ENCODE measurements around the gene CST6. TPM values are rescaled to one million over a fixed set of nuclear protein-coding genes. Genes with fewer than 3 reads are reported as not detected.
A peak's percentile ranks its signal among the peaks of the same experiment; 100 is the strongest.
"Not testable (repeated sequence)": the region's sequence is repeated elsewhere in the genome, so short reads cannot be mapped to it uniquely, and the experiment has no call there.

Gene CST6
- total RNA-seq, 1 experiment from 2014 or later, result not detected

GRCh38 chr11:66002648-66003225, 9.1 kb upstream of the CST6 start:
- Histone ChIP-seq H3K9me3 (replicated peaks) (no peaks in the 10 kb centered on the region), H3K4me1 (replicated peaks) (peaks cover 33% of the 10 kb centered on the region), H3K27me3 (replicated peaks) (no peaks in the 10 kb centered on the region), H3K4me3 (peak overlapping the region; percentile 60), H3K27ac (peak overlapping the region; percentile 76), H3K36me3 (peaks cover 80% of the 10 kb centered on the region)
- peak in 1 of 2 experiments; percentile 62 for DNase-seq (ENCODE audit: low read depth in 1 of 2, low spot score in 2 of 2)

GRCh38 chr11:66003291-66003690, 8.5 kb upstream of the CST6 start:
- H3K4me3 ChIP-seq, result peak overlapping the region; percentile 60
- no peak for DNase-seq (ENCODE audit: low read depth in 1 of 2, low spot score in 2 of 2)
- peaks cover 74% of the 10 kb centered on the region for H3K36me3 ChIP-seq
- H3K27me3 ChIP-seq (replicated peaks), result no peaks in the 10 kb centered on the region
- H3K27ac ChIP-seq, result 0 out of 2 replicates have a peak overlapping the region, but pooled peaks have one; percentile 76
- no peaks in the 10 kb centered on the region for H3K9me3 ChIP-seq (replicated peaks)
- peaks cover 33% of the 10 kb centered on the region for H3K4me1 ChIP-seq (replicated peaks)

DNA sequence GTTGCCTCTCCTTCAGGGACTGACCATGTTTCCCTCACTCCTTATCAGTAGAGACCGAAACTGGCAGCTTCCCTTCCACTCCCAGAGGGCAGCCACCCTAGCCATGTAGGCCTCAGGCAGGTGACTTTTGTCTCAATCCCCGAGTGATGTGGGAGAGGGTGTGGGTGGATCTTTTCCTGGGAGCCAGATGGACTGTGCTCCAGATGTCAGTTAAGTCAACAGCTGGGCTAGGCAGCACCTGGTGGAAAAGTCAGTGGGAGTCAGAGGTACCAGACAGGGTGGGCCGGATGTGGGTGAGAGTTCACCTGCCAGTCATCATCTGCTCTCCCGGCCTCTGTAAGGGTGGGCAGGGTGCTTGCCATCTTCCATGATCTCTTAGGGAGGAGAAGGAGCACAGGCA, 7.6 kb upstream of the CST6 start:
- DNase-seq (ENCODE audit: low read depth in 1 of 2, low spot score in 2 of 2), result no peak
- H3K36me3 ChIP-seq, result peaks cover 65% of the 10 kb centered on the region
- H3K9me3 ChIP-seq (replicated peaks), result no peaks in the 10 kb centered on the region
- no peak overlapping the region for H3K4me3 ChIP-seq
- no peaks in the 10 kb centered on the region for H3K27me3 ChIP-seq (replicated peaks)
- H3K4me1 ChIP-seq (replicated peaks), result peaks cover 33% of the 10 kb centered on the region
- no peak overlapping the region for H3K27ac ChIP-seq

DNA sequence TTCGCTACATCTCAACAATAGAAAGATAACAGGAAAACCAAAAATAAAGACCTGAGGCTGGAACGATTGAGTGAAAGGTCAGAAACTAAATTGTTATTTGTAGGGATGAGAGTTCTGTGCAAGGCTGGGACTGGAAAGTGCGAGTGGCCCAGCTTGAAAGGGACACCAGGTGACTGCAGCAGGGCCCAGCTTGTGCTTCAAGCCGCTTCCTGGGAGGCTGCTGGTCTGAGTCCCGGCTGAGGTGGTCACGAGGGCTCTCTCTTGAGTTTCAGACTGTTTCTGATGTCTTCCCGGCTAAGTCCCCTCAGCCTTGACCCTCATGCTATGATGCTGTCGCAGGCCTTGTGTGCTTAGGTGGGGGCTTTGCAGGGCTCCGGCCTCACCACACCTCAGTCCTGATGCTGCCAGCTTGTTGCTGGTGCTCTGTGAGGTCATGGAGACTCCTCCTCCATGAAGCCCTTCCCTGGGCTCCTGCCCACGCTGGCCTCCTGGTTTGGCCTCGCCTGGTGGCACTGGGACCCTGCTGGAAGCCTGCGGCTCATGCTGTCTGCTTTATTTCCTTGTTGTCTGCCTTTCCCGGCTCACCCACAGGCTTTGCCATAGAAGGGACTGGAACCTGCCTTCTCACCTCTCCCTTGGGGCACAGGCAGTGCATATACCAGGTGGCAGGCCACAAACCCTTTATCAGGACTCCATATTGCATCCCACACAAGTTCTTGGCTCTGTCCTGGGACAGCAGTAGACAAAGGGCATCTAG, 5.5 kb upstream of the CST6 start:
- Histone ChIP-seq H3K27me3 (replicated peaks) (no peaks in the 10 kb centered on the region), H3K4me3 (no peak overlapping the region), H3K36me3 (peaks cover 50% of the 10 kb centered on the region), H3K9me3 (replicated peaks) (no peaks in the 10 kb centered on the region), H3K4me1 (replicated peaks) (peaks cover 24% of the 10 kb centered on the region), H3K27ac (no peak overlapping the region; the same call in 1 of the 2 replicates)
- DNase-seq (ENCODE audit: low read depth in 1 of 2, low spot score in 2 of 2), result no peak

DNA sequence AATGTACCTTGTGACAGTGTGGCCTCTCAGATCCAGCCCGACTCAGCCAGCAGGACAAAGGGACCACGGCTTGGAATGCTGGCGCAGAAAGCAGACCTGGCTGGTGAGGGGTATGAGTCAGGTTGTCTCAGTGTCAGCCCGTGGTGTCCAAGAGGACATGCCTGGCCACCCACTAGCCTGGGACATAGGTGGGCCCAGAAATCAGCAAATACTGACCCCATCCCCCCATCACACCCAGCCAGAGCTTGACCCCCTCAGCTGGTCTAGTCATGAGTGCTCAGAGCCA, 5.0 kb upstream of the CST6 start:
- no peak for DNase-seq (ENCODE audit: low read depth in 1 of 2, low spot score in 2 of 2)
- Histone ChIP-seq H3K9me3 (replicated peaks) (no peaks in the 10 kb centered on the region), H3K4me1 (replicated peaks) (peaks cover 24% of the 10 kb centered on the region), H3K4me3 (no peak overlapping the region), H3K27ac (no peak overlapping the region), H3K36me3 (peaks cover 46% of the 10 kb centered on the region), H3K27me3 (replicated peaks) (no peaks in the 10 kb centered on the region)

DNA sequence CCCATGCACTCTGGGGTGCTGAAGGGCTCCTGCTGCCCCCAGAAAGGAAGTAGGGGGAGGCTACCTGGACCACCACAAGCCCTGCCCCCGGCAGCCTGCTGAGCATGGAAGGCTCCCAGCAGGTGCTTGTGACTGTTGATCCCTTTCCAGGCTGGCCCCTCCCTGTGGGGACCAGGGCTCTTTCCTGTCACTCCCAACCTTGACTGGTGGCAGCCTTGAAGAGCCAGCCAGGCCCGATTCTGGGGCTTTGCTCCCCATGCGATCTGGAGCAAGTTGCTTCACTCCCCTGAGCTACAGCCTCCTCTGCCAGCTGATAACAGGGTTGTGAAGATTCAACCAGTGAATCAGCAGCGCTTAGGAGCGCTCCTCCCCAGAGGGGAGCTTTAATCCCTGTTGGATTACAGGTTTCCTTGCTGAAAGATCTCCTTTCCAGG, 4.6 kb upstream of the CST6 start:
- Histone ChIP-seq H3K4me1 (replicated peaks) (peaks cover 24% of the 10 kb centered on the region), H3K27me3 (replicated peaks) (no peaks in the 10 kb centered on the region), H3K9me3 (replicated peaks) (no peaks in the 10 kb centered on the region), H3K4me3 (no peak overlapping the region), H3K36me3 (peaks cover 46% of the 10 kb centered on the region), H3K27ac (no peak overlapping the region)
- DNase-seq (ENCODE audit: low read depth in 1 of 2, low spot score in 2 of 2), result no peak

- H3K9me3 ChIP-seq (replicated peaks), result no peaks in the 10 kb centered on the region
- peaks cover 20% of the 10 kb centered on the region for H3K4me1 ChIP-seq (replicated peaks)
- H3K36me3 ChIP-seq, result peaks cover 41% of the 10 kb centered on the region
- H3K27me3 ChIP-seq (replicated peaks), result no peaks in the 10 kb centered on the region
- no peak overlapping the region for H3K4me3 ChIP-seq
- no peak overlapping the region for H3K27ac ChIP-seq
- no peak for DNase-seq (ENCODE audit: low read depth in 1 of 2, low spot score in 2 of 2)
These were observed 3.7 kb upstream of the CST6 start for GRCh38 chr11:66008095-66008467.

GRCh38 chr11:66008468-66009101, 3.2 kb upstream of the CST6 start:
- Histone ChIP-seq H3K4me1 (replicated peaks) (peaks cover 15% of the 10 kb centered on the region), H3K4me3 (no peak overlapping the region), H3K27ac (no peak overlapping the region), H3K36me3 (peaks cover 36% of the 10 kb centered on the region), H3K27me3 (replicated peaks) (no peaks in the 10 kb centered on the region), H3K9me3 (replicated peaks) (no peaks in the 10 kb centered on the region)
- no peak for DNase-seq (ENCODE audit: low read depth in 1 of 2, low spot score in 2 of 2)

DNA sequence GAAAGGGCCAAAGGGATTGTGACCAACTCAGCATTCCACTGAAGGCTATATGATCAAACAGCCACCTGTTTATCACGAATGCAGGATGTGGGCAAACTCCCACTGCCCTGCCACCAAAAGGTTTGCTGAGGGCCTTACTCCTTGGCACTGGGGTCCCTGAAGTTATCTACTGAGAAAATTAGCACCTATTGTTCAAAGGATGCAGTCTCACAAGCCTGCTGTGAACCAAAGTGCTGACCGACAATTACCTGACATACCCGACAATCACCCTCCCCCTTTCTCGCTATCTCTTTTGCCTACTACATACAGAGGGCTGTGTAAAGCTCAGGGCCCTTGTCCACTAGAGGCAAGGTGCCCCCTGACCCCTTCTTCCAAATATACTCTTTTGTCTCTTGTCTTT, 1.8 kb upstream of the CST6 start:
- peaks cover 23% of the 10 kb centered on the region for H3K36me3 ChIP-seq
- DNase-seq (ENCODE audit: low read depth in 1 of 2, low spot score in 2 of 2); H3K27me3 ChIP-seq (replicated peaks): not testable (repeated sequence)

GRCh38 chr11:66011239-66011784, 496 bp upstream of the CST6 start:
- Histone ChIP-seq H3K4me3 (no peak overlapping the region), H3K27ac (no peak overlapping the region)
- DNase-seq (ENCODE audit: low read depth in 1 of 2, low spot score in 2 of 2), result peak in 1 of 2 experiments; percentile 36

More for the DNA sequence above, 1.8 kb upstream of the CST6 start:
- not testable (repeated sequence) for H3K4me3 ChIP-seq; H3K9me3 ChIP-seq (replicated peaks); H3K27ac ChIP-seq
- H3K4me1 ChIP-seq (replicated peaks), result peaks cover 26% of the 10 kb centered on the region

GRCh38 chr11:66012371-66012945, 650 bp downstream of the CST6 start:
- Histone ChIP-seq H3K27ac (no peak overlapping the region), H3K4me1 (replicated peaks) (peaks cover 28% of the 10 kb centered on the region), H3K27me3 (replicated peaks) (no peaks in the 10 kb centered on the region), H3K9me3 (replicated peaks) (no peaks in the 10 kb centered on the region), H3K36me3 (peaks cover 4% of the 10 kb centered on the region; the same call in 1 of the 2 replicates), H3K4me3 (no peak overlapping the region)
- DNase-seq (ENCODE audit: low read depth in 1 of 2, low spot score in 2 of 2), result no peak

More at GRCh38 chr11:66011239-66011784, 496 bp upstream of the CST6 start:
- H3K9me3 ChIP-seq (replicated peaks), result no peaks in the 10 kb centered on the region
- H3K4me1 ChIP-seq (replicated peaks), result peaks cover 36% of the 10 kb centered on the region
- peaks cover 12% of the 10 kb centered on the region for H3K36me3 ChIP-seq
- no peaks in the 10 kb centered on the region for H3K27me3 ChIP-seq (replicated peaks)

DNA sequence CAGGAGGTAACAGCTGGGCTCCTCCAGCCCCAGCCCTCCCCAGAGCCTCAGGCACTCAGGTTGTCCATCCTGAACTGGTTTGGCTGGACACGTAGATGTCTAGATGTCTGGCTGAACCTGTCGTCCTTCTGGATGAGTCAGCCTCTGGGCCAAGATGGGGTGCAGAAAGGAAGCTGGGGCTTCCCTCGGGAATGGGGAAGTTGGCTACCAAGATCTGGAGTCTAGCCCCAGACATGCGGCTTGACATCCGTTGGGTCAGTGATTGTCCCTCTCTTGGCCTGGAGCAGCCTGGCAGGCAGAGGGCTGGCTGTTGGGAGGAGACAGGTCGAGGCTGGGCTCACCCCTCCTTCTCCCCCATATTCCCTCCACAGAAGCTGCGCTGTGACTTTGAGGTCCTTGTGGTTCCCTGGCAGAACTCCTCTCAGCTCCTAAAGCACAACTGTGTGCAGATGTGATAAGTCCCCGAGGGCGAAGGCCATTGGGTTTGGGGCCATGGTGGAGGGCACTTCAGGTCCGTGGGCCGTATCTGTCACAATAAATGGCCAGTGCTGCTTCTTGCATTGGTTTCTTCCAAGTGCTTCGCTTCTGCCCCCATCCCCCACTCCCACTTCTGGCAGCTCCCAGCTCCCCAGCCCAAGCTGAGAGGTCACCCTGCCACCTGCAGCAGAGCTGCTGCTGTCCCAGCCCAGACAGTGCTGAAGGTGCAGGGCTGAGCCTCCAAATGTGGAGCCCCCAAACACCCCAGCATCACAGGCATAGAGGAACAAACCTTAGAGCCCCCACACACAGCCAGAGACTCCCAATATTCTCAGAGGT, 1.3 kb downstream of the CST6 start:
- H3K27ac ChIP-seq, result no peak overlapping the region
- peaks cover 27% of the 10 kb centered on the region for H3K4me1 ChIP-seq (replicated peaks)
- no peaks in the 10 kb centered on the region for H3K9me3 ChIP-seq (replicated peaks)
- no peak overlapping the region for H3K4me3 ChIP-seq
- H3K36me3 ChIP-seq, result peaks cover 4% of the 10 kb centered on the region; the same call in 1 of the 2 replicates
- no peak for DNase-seq (ENCODE audit: low read depth in 1 of 2, low spot score in 2 of 2)
- H3K27me3 ChIP-seq (replicated peaks), result no peaks in the 10 kb centered on the region

- Histone ChIP-seq H3K4me1 (replicated peaks) (peaks cover 27% of the 10 kb centered on the region), H3K27me3 (replicated peaks) (no peaks in the 10 kb centered on the region), H3K9me3 (replicated peaks) (no peaks in the 10 kb centered on the region), H3K4me3 (no peak overlapping the region), H3K27ac (no peak overlapping the region), H3K36me3 (peaks cover 4% of the 10 kb centered on the region; the same call in 1 of the 2 replicates)
- no peak for DNase-seq (ENCODE audit: low read depth in 1 of 2, low spot score in 2 of 2)
These were observed 1.9 kb downstream of the CST6 start for GRCh38 chr11:66013762-66014100.

Data from SJSA1 (cell line).